GM12878 (cell line): ENCODE data around the gene SIL1. TPM values are rescaled to one million over a fixed set of nuclear protein-coding genes. Genes with fewer than 3 reads are reported as not detected.

Source experiments
- CEBPB ChIP-seq, 2 experiments: fragments of 150-350 bp in 1 of 2; IDR thresholded peaks; 2 replicates each; pipeline ENCODE4 v1.6.1; 2012 to 2014; ENCODE audit warnings: low read depth in 2 of 2, low read length in 2 of 2, borderline replicate concordance in 1 of 2, inconsistent platforms in 1 of 2
- CHD1 ChIP-seq: IDR thresholded peaks from 2 replicates; pipeline ENCODE4 v1.6.1; 2012; ENCODE audit warnings: low read depth, low read length, improper control_type of control experiment
- CREB1 ChIP-seq: IDR thresholded peaks from 2 replicates; pipeline ENCODE4 v1.6.1; 2012; ENCODE audit warnings: low read depth, mild to moderate bottlenecking, inconsistent platforms
- DPF2 ChIP-seq: fragments of 450-650 bp; IDR thresholded peaks from 2 replicates; pipeline ENCODE4 v1.6.1; 2017; ENCODE audit warnings: mild to moderate bottlenecking
- IKZF2 ChIP-seq, 2 experiments: fragments of 450-650 bp; IDR thresholded peaks; 2 replicates each; pipeline ENCODE4 v1.6.1; 2017; ENCODE audit warnings: mild to moderate bottlenecking in 2 of 2, moderate library complexity in 2 of 2
- NBN ChIP-seq: fragments of 450-650 bp; IDR thresholded peaks from 2 replicates; pipeline ENCODE4 v1.6.1; 2016
- POLR2AphosphoS2 ChIP-seq: IDR thresholded peaks from 2 replicates; pipeline ENCODE4 v1.6.1; 2011; ENCODE audit warnings: low read depth, mild to moderate bottlenecking, low read length, improper control_type of control experiment, moderate library complexity
- RAD51 ChIP-seq: fragments of 450-650 bp; IDR thresholded peaks from 2 replicates; pipeline ENCODE4 v1.6.1; 2016; ENCODE audit warnings: moderate library complexity, mild to moderate bottlenecking, inconsistent platforms
- SMARCA5 ChIP-seq: fragments of 450-650 bp; IDR thresholded peaks from 2 replicates; pipeline ENCODE4 v1.6.1; 2017; ENCODE audit warnings: mild to moderate bottlenecking
- SMC3 ChIP-seq: IDR thresholded peaks from 2 replicates; pipeline ENCODE4 v1.6.1; 2011; ENCODE audit warnings: low read length, improper control_type of control experiment, borderline replicate concordance
- SUZ12 ChIP-seq: fragments of 200-600 bp; sonication (generic); IDR thresholded peaks from one replicate; pipeline ENCODE4 v1.6.1; 2018; ENCODE audit warnings: antibody characterized with exemption, mild to moderate bottlenecking; ENCODE audit not compliant: unreplicated experiment
- ZNF384 ChIP-seq: IDR thresholded peaks from 2 replicates; pipeline ENCODE4 v1.6.1; 2012; ENCODE audit warnings: low read depth, mild to moderate bottlenecking, low read length, improper control_type of control experiment, borderline replicate concordance
- polyA plus RNA-seq, 11 experiments: library from polyadenylated mRNA; depleted of rRNA in 4 of 11; unstranded in 6 of 11; stranded (reverse) in 5 of 11; fragments of >200 nt; fragmentation: Nextera tagmentation in 4 of 11; fragmentation: Illumina TruSeq in 1 of 11; extraction: Ambion mirVana in 4 of 11; extraction: Trizol in 1 of 11; gene quantifications; 1 replicate in 1 of 11; 2 replicates in 10 of 11; pipeline versions ENCODE4 v1.2.1 to v1.2.3, GENCODE V29; 2011 to 2016; ENCODE audit warnings: inconsistent platforms in 2 of 11, missing spikeins in 2 of 11, low read depth in 1 of 11
- total RNA-seq, 4 experiments: library from RNA; depleted of rRNA in 3 of 4; stranded (reverse); fragments of >200 nt in 3 of 4; fragmentation: Illumina TruSeq in 1 of 4; extraction: Trizol in 1 of 4; gene quantifications; 2 replicates each; pipeline versions ENCODE4 v1.2.1 to v1.2.3, GENCODE V29; 2013 to 2021
- TF ChIP-seq, protein P1 (sequence below): IDR thresholded peaks from 2 replicates; pipeline ENCODE4 v1.6.1; 2012; ENCODE audit warnings: improper control_type of control experiment, low read depth, low read length; ENCODE audit not compliant: insufficient replicate concordance
- TF ChIP-seq, protein P2 (sequence below): fragments of 450-650 bp; formaldehyde crosslinking; IDR thresholded peaks from 2 replicates; pipeline ENCODE4 v1.4.0; 2020; ENCODE audit warnings: mild to moderate bottlenecking, moderate library complexity
- TF ChIP-seq, protein P3 (sequence below): IDR thresholded peaks from 2 replicates; pipeline ENCODE4 v1.6.1; 2012; ENCODE audit warnings: low read depth, low read length, improper control_type of control experiment
- TF ChIP-seq, protein P4 (sequence below): fragments of 450-650 bp; IDR thresholded peaks from 2 replicates; pipeline ENCODE4 v1.6.1; 2017; ENCODE audit warnings: borderline replicate concordance

SIL1 gene
- total and polyA plus RNA-seq, 10 of the 15 experiments (the other 5 are each of a cell fraction or from before 2014, with no cell fraction given): 4.1 to 49.8 (median 29.4) TPM

DNA sequence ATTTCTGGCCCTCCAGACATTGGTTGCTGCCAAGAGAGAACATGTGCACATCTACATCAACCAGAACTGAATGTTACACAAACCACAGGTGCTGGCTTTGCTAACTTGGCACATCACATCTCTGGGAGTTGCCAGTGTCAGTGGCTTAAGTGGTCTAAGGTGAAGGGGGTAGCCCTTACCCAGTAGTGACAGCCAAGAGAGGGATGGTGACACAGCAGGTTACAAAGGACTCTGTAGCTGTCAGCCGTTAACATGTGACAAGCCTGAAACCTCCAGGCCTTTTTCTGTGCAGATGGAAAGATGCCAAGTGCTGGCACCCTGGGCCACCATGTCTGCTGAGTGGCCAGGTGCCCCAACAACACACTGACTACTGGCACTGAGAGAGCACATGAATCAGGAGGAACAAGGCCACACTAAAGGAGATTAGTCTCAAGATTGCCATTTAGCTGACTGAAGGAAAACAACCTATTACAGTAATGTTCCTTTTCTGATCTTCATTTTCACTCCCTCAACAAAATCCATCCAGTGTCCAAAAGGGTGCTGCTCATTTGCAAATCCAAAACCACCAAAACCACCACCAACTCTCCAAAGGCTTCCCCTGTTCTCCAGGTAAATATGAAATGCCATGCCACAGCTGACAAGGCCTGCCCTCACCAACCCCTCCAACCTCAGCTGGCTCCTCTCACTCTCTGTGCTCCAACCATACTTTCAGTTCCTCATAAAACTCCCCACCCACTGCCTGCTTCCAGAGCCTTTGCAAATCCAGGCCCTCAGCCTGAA lies 20.2 kb downstream of the SIL1 start (continued):
- TF ChIP-seq CHD1 (no peak), CREB1 (no peak), SMARCA5 (no peak), POLR2AphosphoS2 (no peak), ZNF384 (no peak), CEBPB (IDR thresholded peaks at IDR 0.05; ENCODE audit: borderline replicate concordance in 1 of 2, low read depth in 2 of 2, low read length in 2 of 2) (no peak), NBN (peak; percentile 66), SUZ12 (no peak), RAD51 (no peak), DPF2 (peak; percentile 97), IKZF2 (IDR thresholded peaks at IDR 0.05) (peak; percentile 98 to 99), SMC3 (no peak)
- TF ChIP-seq, protein P1, sequence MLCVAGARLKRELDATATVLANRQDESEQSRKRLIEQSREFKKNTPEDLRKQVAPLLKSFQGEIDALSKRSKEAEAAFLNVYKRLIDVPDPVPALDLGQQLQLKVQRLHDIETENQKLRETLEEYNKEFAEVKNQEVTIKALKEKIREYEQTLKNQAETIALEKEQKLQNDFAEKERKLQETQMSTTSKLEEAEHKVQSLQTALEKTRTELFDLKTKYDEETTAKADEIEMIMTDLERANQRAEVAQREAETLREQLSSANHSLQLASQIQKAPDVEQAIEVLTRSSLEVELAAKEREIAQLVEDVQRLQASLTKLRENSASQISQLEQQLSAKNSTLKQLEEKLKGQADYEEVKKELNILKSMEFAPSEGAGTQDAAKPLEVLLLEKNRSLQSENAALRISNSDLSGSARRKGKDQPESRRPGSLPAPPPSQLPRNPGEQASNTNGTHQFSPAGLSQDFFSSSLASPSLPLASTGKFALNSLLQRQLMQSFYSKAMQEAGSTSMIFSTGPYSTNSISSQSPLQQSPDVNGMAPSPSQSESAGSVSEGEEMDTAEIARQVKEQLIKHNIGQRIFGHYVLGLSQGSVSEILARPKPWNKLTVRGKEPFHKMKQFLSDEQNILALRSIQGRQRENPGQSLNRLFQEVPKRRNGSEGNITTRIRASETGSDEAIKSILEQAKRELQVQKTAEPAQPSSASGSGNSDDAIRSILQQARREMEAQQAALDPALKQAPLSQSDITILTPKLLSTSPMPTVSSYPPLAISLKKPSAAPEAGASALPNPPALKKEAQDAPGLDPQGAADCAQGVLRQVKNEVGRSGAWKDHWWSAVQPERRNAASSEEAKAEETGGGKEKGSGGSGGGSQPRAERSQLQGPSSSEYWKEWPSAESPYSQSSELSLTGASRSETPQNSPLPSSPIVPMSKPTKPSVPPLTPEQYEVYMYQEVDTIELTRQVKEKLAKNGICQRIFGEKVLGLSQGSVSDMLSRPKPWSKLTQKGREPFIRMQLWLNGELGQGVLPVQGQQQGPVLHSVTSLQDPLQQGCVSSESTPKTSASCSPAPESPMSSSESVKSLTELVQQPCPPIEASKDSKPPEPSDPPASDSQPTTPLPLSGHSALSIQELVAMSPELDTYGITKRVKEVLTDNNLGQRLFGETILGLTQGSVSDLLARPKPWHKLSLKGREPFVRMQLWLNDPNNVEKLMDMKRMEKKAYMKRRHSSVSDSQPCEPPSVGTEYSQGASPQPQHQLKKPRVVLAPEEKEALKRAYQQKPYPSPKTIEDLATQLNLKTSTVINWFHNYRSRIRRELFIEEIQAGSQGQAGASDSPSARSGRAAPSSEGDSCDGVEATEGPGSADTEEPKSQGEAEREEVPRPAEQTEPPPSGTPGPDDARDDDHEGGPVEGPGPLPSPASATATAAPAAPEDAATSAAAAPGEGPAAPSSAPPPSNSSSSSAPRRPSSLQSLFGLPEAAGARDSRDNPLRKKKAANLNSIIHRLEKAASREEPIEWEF: no peak
- TF ChIP-seq, protein P2, sequence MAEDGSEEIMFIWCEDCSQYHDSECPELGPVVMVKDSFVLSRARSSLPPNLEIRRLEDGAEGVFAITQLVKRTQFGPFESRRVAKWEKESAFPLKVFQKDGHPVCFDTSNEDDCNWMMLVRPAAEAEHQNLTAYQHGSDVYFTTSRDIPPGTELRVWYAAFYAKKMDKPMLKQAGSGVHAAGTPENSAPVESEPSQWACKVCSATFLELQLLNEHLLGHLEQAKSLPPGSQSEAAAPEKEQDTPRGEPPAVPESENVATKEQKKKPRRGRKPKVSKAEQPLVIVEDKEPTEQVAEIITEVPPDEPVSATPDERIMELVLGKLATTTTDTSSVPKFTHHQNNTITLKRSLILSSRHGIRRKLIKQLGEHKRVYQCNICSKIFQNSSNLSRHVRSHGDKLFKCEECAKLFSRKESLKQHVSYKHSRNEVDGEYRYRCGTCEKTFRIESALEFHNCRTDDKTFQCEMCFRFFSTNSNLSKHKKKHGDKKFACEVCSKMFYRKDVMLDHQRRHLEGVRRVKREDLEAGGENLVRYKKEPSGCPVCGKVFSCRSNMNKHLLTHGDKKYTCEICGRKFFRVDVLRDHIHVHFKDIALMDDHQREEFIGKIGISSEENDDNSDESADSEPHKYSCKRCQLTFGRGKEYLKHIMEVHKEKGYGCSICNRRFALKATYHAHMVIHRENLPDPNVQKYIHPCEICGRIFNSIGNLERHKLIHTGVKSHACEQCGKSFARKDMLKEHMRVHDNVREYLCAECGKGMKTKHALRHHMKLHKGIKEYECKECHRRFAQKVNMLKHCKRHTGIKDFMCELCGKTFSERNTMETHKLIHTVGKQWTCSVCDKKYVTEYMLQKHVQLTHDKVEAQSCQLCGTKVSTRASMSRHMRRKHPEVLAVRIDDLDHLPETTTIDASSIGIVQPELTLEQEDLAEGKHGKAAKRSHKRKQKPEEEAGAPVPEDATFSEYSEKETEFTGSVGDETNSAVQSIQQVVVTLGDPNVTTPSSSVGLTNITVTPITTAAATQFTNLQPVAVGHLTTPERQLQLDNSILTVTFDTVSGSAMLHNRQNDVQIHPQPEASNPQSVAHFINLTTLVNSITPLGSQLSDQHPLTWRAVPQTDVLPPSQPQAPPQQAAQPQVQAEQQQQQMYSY: no peak
- TF ChIP-seq, protein P3, sequence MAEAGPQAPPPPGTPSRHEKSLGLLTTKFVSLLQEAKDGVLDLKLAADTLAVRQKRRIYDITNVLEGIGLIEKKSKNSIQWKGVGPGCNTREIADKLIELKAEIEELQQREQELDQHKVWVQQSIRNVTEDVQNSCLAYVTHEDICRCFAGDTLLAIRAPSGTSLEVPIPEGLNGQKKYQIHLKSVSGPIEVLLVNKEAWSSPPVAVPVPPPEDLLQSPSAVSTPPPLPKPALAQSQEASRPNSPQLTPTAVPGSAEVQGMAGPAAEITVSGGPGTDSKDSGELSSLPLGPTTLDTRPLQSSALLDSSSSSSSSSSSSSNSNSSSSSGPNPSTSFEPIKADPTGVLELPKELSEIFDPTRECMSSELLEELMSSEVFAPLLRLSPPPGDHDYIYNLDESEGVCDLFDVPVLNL: no peak
- TF ChIP-seq, protein P4, sequence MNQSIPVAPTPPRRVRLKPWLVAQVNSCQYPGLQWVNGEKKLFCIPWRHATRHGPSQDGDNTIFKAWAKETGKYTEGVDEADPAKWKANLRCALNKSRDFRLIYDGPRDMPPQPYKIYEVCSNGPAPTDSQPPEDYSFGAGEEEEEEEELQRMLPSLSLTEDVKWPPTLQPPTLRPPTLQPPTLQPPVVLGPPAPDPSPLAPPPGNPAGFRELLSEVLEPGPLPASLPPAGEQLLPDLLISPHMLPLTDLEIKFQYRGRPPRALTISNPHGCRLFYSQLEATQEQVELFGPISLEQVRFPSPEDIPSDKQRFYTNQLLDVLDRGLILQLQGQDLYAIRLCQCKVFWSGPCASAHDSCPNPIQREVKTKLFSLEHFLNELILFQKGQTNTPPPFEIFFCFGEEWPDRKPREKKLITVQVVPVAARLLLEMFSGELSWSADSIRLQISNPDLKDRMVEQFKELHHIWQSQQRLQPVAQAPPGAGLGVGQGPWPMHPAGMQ: no peak
